PFSK-1 (cell line): ENCODE data around the gene ZNF207.

Experiments used
- FOXP2 ChIP-seq: optimal IDR thresholded peaks from 2 replicates; pipeline ENCODE3; 2011; ENCODE audit warnings: borderline replicate concordance, control low read depth, inconsistent platforms; ENCODE audit not compliant: insufficient read depth; ENCODE audit errors: extremely low read length, extremely low read depth
- POLR2AphosphoS5 ChIP-seq: IDR thresholded peaks from 2 replicates; pipeline ENCODE4 v1.6.1; 2012; ENCODE audit warnings: low read depth, mild to moderate bottlenecking, control low read depth, low read length, moderate library complexity
- SIN3A ChIP-seq: IDR thresholded peaks from 2 replicates; pipeline ENCODE4 v1.6.1; 2012; ENCODE audit warnings: mild to moderate bottlenecking, low read length, moderate library complexity, borderline replicate concordance; ENCODE audit not compliant: insufficient read depth
- TAF1 ChIP-seq: IDR thresholded peaks from 2 replicates; pipeline ENCODE4 v1.6.1; 2012; ENCODE audit warnings: low read length, control low read depth, borderline replicate concordance; ENCODE audit not compliant: insufficient read depth
- TF ChIP-seq, protein P1 (sequence below), 2 experiments: IDR thresholded peaks; 2 replicates each; pipeline versions ENCODE4 v1.6.1 to v1.8.0; 2011 to 2012; ENCODE audit warnings: low read depth in 2 of 2, low read length in 2 of 2, control low read depth in 1 of 2, inconsistent platforms in 1 of 2, mild to moderate bottlenecking in 1 of 2, moderate library complexity in 1 of 2; ENCODE audit not compliant: insufficient read depth in 1 of 2

The ZNF207 gene

DNA sequence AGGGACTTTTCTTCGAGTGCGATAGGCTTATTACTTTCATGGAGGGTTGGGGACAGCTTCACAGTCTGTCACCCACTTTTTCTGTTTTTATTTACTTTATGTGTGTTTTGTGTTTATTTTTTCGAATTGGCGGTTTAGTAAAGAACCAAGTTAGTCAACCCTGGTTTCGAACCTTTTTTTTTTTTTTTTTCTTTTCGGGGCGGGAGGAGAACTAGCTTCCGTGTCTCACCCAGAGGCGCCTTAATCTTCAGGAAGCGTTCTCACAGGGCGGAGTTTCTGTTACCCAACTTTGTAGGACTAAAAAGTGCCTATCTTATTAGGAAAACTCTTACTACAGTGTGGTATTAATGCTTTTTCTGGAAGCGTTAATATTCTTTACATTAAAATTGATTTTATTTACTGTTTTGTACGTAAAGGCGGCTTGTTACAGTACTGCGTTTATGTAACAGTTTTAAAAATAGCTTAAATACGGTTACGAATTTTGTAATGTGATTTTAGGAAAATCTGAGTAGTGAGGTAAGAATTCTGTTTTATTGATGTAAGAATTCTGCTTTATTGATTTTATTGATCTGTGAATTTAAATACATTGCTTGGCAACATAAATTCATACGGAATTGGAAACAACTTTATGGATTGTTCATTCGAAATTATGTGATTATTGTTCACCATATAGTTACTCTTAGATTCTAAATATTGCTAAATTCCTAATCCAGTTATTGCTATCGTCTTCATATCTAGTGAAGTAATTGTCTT, 885 bp downstream of the ZNF207 start:
- no peak for TF ChIP-seq POLR2AphosphoS5
- no peak for TF ChIP-seq FOXP2
- TF ChIP-seq TAF1, result no peak
- TF ChIP-seq, protein P1, sequence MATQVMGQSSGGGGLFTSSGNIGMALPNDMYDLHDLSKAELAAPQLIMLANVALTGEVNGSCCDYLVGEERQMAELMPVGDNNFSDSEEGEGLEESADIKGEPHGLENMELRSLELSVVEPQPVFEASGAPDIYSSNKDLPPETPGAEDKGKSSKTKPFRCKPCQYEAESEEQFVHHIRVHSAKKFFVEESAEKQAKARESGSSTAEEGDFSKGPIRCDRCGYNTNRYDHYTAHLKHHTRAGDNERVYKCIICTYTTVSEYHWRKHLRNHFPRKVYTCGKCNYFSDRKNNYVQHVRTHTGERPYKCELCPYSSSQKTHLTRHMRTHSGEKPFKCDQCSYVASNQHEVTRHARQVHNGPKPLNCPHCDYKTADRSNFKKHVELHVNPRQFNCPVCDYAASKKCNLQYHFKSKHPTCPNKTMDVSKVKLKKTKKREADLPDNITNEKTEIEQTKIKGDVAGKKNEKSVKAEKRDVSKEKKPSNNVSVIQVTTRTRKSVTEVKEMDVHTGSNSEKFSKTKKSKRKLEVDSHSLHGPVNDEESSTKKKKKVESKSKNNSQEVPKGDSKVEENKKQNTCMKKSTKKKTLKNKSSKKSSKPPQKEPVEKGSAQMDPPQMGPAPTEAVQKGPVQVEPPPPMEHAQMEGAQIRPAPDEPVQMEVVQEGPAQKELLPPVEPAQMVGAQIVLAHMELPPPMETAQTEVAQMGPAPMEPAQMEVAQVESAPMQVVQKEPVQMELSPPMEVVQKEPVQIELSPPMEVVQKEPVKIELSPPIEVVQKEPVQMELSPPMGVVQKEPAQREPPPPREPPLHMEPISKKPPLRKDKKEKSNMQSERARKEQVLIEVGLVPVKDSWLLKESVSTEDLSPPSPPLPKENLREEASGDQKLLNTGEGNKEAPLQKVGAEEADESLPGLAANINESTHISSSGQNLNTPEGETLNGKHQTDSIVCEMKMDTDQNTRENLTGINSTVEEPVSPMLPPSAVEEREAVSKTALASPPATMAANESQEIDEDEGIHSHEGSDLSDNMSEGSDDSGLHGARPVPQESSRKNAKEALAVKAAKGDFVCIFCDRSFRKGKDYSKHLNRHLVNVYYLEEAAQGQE (IDR thresholded peaks at IDR 0.05; ENCODE audit: insufficient read depth in 1 of 2, low read depth in 2 of 2, low read length in 2 of 2), result no peak; a peak in 1 of 4 replicates
- no peak for TF ChIP-seq SIN3A

DNA sequence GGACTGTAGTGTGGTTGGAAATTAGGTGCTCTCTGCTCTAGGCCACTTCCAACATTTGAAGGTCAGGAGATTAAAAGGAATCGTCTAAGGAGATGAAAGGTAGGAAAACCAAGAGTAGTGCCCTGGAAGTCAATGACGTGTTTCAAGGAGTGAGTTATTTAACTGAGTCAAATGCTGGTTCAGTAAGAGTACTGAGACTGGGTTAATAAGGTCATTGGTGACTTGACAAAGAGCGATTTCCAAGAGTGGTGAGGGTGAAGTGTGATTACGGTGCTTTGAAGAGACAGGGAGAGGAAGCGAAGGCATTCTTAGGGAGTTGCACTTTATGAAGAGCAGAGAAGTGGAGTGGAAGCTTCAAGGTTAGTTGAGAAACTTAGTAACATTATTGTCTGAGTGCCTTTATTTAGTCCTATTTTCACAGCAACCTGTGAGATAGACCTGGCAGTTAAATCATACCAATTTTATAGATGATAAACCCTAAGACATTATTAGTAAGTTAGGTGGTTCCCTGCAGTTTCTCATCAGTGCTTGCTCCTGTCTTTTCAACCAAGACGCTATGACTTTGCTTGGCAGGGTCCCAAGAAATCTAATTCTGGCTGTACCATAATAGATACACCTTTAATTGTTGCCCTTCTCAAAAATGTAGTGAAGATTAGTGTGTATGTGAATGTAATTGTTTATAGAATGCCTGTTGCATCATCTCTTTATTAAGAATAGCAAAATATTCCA, 5.9 kb downstream of the ZNF207 start:
- TF ChIP-seq FOXP2 (no peak), POLR2AphosphoS5 (peak; percentile 30; the same call in 1 of the 2 replicates)

DNA sequence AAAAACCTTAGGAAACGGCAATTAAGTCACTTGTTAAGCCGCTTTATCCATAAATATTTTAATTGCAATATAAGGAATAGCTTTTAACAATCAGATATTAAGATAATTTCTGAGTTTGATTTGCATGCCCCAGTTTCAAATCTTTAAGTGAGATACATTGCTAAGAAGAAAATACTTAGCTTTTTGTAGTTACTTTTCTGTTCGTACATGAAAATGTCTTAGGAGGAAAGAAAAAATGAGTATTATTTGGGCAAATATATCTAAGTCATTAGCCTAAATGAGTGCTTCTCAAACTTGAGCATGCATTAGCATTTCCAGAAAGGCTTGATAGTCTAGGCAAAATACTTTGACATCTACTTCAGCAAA, 6.4 kb downstream of the ZNF207 start:
- TF ChIP-seq, protein P1 (IDR thresholded peaks at IDR 0.05; ENCODE audit: insufficient read depth in 1 of 2, low read depth in 2 of 2, low read length in 2 of 2), result no peak
- TF ChIP-seq SIN3A, result no peak
- no peak for TF ChIP-seq FOXP2
- no peak for TF ChIP-seq POLR2AphosphoS5
- no peak for TF ChIP-seq TAF1

DNA sequence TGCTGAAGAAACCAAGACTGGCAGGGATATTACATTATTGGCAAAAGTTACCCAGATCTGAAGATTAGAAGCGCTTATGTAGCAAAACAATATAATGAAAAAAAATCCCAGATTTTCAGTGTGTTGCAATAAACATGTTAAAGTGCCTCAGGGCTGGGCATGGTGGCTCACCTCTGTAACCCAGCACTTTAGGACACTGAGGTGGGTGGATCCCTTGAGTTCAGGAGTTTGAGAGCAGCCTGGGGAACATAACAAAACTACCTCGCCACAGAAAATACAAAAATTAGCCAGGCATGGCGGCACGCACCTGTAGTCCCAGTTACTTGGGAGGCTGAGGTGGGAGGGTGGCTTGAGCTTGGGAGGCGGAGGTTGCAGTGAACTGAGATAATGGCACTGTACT, 6.8 kb downstream of the ZNF207 start:
- TF ChIP-seq, protein P1 (IDR thresholded peaks at IDR 0.05; ENCODE audit: insufficient read depth in 1 of 2, low read depth in 2 of 2, low read length in 2 of 2), result no peak
- TF ChIP-seq FOXP2 (no peak), TAF1 (no peak), SIN3A (no peak), POLR2AphosphoS5 (no peak)

DNA sequence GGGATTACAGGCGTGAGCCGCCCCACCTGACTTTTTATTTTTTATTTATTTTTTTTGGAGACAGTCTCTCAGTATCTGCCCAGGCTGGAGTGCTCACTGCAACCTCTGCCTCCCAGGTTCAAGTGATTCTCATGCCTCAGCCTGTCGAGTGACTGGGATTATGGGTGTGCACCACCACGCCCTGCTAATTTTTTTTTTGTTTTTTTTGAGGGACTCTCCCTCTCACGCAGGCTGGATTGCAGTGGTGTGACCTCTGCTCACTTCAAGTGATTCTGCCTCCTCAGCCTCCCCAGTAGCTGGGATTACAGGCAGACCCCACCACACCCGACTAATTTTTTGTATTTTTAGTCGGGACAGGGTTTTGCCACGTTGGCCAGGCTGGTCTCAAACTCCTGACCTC, 7.7 kb downstream of the ZNF207 start:
- TF ChIP-seq, protein P1 (IDR thresholded peaks at IDR 0.05; ENCODE audit: insufficient read depth in 1 of 2, low read depth in 2 of 2, low read length in 2 of 2), result no peak
- no peak for TF ChIP-seq FOXP2
- no peak for TF ChIP-seq TAF1
- no peak for TF ChIP-seq SIN3A
- no peak for TF ChIP-seq POLR2AphosphoS5
